Naive thymus-derived CD8-positive, alpha-beta T cell (primary cell): ENCODE results near the gene ZNF700. TPM values are rescaled to one million over a fixed set of nuclear protein-coding genes. Genes with fewer than 3 reads are reported as not detected.
"Not testable (repeated sequence)": the region's sequence is repeated elsewhere in the genome, so short reads cannot be mapped to it uniquely, and the experiment has no call there.

Experiments used
- ATAC-seq, 2 donors: fragments of 150-1000 bp; cut with Tn5 transposase in 1 of 2; sonication (Bioruptor Pico), chemical (Tn5 transposase) in 1 of 2; 1 replicate in 1 of 2; 2 replicates in 1 of 2; pipeline ENCODE4 v1.10.0; 2021; ENCODE audit warnings: mild to moderate bottlenecking in 2 of 2, moderate library complexity in 2 of 2
- POLR2A ChIA-PET: fragments of 350-600 bp; sonication (Branson Sonifier 250); formaldehyde crosslinking; loops from one replicate; lab custom pipeline; 2021; ENCODE audit warnings: antibody characterized with exemption; lab: Charles Lee
- DNase-seq, 10 donors: peaks; one replicate each; pipeline versions ENCODE4 v3.0.0 to v3.0.0-alpha.2; 2020 to 2022
- H3K27ac Mint-ChIP-seq, 10 donors: one replicate each; pipeline ENCODE4 v1.8.0; 2020 to 2022; ENCODE audit warnings: mild to moderate bottlenecking in 10 of 10, mixed read lengths in 10 of 10, moderate library complexity in 4 of 10, inconsistent platforms in 1 of 10
- H3K27me3 Mint-ChIP-seq, 5 donors: one replicate each; pipeline ENCODE4 v1.8.0; 2021 to 2022; ENCODE audit warnings: mixed read lengths in 5 of 5
- H3K36me3 Mint-ChIP-seq, 3 donors: one replicate each; pipeline ENCODE4 v1.8.0; 2020 to 2022; ENCODE audit warnings: mixed read lengths in 3 of 3, mild to moderate bottlenecking in 2 of 3, inconsistent platforms in 1 of 3
- H3K4me1 Mint-ChIP-seq, 4 donors: one replicate each; pipeline ENCODE4 v1.8.0; 2021 to 2022; ENCODE audit warnings: mixed read lengths in 4 of 4
- H3K4me3 Mint-ChIP-seq, 10 donors: one replicate each; pipeline ENCODE4 v1.8.0; 2020 to 2022; ENCODE audit warnings: mild to moderate bottlenecking in 10 of 10, mixed read lengths in 10 of 10, moderate library complexity in 6 of 10, inconsistent platforms in 1 of 10
- H3K9me3 Mint-ChIP-seq, 9 donors: one replicate each; pipeline ENCODE4 v1.8.0; 2020 to 2022; ENCODE audit warnings: mixed read lengths in 9 of 9, mild to moderate bottlenecking in 3 of 9, inconsistent platforms in 1 of 9, moderate library complexity in 1 of 9
- polyA plus RNA-seq, 3 donors: library from polyadenylated mRNA; unstranded; fragments of 300-500 nt; fragmentation: Illumina TruSeq; gene quantifications; one replicate each; pipeline ENCODE4 v1.2.3, GENCODE V29; 2021
- total RNA-seq, 8 experiments: library from RNA in 2 of 8; stranded (reverse) in 2 of 8; gene quantifications; one replicate each; pipeline ENCODE4 v1.2.3 and lab custom pipeline; 2021 to 2026

Gene ZNF700
- total and polyA plus RNA-seq, 5 experiments from 2014 or later = 1.1 to 24.0 (median 2.9) TPM

DNA sequence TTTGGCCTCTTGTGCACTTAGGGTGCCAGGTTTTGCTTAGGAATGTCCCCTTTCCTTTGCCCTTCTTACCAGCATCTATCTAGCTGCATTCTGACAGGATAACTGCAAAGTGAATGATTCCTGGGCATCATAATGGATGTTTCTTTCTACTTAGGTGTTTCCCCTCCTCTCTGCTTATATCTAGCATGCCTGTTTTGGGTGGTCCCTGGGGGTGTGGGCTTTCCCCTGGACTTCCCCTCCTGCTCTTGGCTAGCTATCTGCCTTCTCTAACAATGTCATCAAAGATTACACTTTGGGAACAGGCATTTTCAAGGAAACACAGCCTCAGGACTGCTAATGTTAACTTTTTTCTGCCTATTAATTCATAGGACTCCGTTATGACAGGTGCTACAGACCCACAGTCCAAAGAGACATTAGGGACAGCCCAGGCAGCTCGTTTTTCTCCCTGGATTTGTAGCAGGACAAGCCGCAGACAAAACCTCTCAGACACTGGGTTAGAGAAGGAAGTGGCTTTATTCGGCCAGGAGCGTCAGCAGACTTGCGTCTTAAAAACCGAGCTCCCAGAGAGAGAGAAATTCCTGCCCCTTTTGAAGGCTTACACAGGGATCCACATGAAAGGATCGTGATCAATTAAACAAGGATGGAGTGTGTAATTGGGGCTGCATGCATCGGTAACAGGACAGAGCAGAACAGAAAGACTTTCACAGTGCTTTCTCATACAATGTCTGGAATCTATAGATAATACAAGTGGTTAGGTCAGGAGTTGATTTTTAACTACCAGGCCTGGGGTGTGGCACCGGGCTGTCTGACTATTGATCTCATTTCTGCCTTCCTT is 17.3 kb downstream of the ZNF700 start:
- no peaks in the 10 kb centered on the region for H3K27me3 Mint-ChIP-seq
- no peak for ATAC-seq
- no peak for DNase-seq
- H3K36me3 Mint-ChIP-seq = peaks cover 55 to 90% (median 84%) of the 10 kb centered on the region in 3 donors
- peak overlapping the region in 1 of 10 donors; percentile 58 for H3K27ac Mint-ChIP-seq
- H3K4me1 Mint-ChIP-seq = peaks cover 0 to 3% (median 1%) of the 10 kb centered on the region in 4 donors
- H3K9me3 Mint-ChIP-seq = peaks cover 0 to 93% (median 29%) of the 10 kb centered on the region in 9 donors
- POLR2A ChIA-PET = no interaction called here
- peak overlapping the region in 1 of 10 donors; percentile 38 for H3K4me3 Mint-ChIP-seq

- ATAC-seq = no peak
- Mint-ChIP-seq H3K27ac (no peak overlapping the region), H3K27me3 (no peaks in the 10 kb centered on the region), H3K4me3 (no peak overlapping the region), H3K9me3 (peaks cover 0 to 93% (median 31%) of the 10 kb centered on the region in 9 donors), H3K4me1 (peaks cover 0 to 3% (median 1%) of the 10 kb centered on the region in 4 donors), H3K36me3 (peaks cover 61 to 91% (median 85%) of the 10 kb centered on the region in 3 donors)
- peak in 1 of 10 donors; percentile 22 for DNase-seq
- POLR2A ChIA-PET = no interaction called here
Observed at GRCh38 chr19:11942843-11943108, 17.9 kb downstream of the ZNF700 start.

- POLR2A ChIA-PET = no interaction called here
- H3K9me3 Mint-ChIP-seq = peaks cover 0 to 98% (median 42%) of the 10 kb centered on the region in 9 donors
Observed at GRCh38 chr19:11944656-11945055, 19.7 kb downstream of the ZNF700 start.

DNA sequence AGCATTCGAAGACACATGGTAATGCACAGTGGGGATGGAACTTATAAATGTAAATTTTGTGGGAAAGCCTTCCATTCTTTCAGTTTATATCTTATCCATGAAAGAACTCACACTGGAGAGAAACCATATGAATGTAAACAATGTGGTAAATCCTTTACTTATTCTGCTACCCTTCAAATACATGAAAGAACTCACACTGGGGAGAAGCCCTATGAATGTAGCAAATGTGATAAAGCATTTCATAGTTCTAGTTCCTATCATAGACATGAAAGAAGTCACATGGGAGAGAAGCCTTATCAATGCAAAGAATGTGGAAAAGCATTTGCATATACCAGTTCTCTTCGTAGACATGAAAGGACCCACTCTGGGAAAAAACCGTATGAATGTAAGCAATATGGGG is 23.7 kb downstream of the ZNF700 start:
- Mint-ChIP-seq H3K27ac (no peak overlapping the region), H3K4me3 (no peak overlapping the region), H3K4me1 (no peaks in the 10 kb centered on the region), H3K9me3 (peaks cover 0 to 100% (median 42%) of the 10 kb centered on the region in 9 donors), H3K36me3 (peaks cover 72 to 92% (median 82%) of the 10 kb centered on the region in 3 donors), H3K27me3 (no peaks in the 10 kb centered on the region)
- POLR2A ChIA-PET = no interaction called here
- ATAC-seq (no peak), DNase-seq (no peak)

More at GRCh38 chr19:11944656-11945055, 19.7 kb downstream of the ZNF700 start:
- Mint-ChIP-seq H3K27me3 (no peaks in the 10 kb centered on the region), H3K4me3 (no peak overlapping the region), H3K36me3 (peaks cover 78 to 95% (median 93%) of the 10 kb centered on the region in 3 donors), H3K4me1 (no peaks in the 10 kb centered on the region), H3K27ac (no peak overlapping the region)
- DNase-seq = no peak
- no peak for ATAC-seq

- POLR2A ChIA-PET = no interaction called here
- DNase-seq = peak in 2 of 10 donors; percentile 13 to 25
- no peak overlapping the region for H3K4me3 Mint-ChIP-seq
- peak overlapping the region in 2 of 10 donors; percentile 29 to 32 for H3K27ac Mint-ChIP-seq
- peaks cover 0 to 100% (median 40%) of the 10 kb centered on the region in 9 donors for H3K9me3 Mint-ChIP-seq
- no peaks in the 10 kb centered on the region for H3K4me1 Mint-ChIP-seq
- no peak for ATAC-seq
- H3K36me3 Mint-ChIP-seq = peaks cover 66 to 90% (median 82%) of the 10 kb centered on the region in 3 donors
- H3K27me3 Mint-ChIP-seq = no peaks in the 10 kb centered on the region
Observed at GRCh38 chr19:11949201-11949600, 24.3 kb downstream of the ZNF700 start.

- H3K27me3 Mint-ChIP-seq, ATAC-seq, DNase-seq, H3K27ac Mint-ChIP-seq, H3K4me1 Mint-ChIP-seq, POLR2A ChIA-PET: not testable (repeated sequence)
- H3K36me3 Mint-ChIP-seq = peaks cover 62 to 86% (median 80%) of the 10 kb centered on the region in 3 donors
- peak overlapping the region in 1 of 10 donors; percentile 13 for H3K4me3 Mint-ChIP-seq
- H3K9me3 Mint-ChIP-seq = peaks cover 0 to 100% (median 37%) of the 10 kb centered on the region in 9 donors
Observed at GRCh38 chr19:11949614-11950080, 24.7 kb downstream of the ZNF700 start.

DNA sequence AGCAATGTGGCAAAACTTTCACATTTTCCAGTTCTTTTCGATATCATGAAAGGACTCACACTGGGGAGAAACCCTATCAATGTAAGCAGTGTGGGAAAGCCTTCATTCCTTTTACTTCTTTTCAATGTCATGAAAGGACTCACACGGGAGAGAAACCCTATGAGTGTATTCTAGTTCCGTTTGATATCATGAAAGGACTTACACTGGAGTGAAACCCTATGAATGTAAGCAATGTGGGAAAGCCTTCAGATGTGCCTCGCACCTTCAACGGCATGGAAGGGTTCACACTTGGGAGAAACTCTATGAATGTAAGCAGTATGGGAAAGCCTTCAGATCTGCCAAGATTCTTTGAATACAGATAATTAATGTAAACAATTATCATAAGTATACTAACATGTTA is 25.4 kb downstream of the ZNF700 start:
- no peak for DNase-seq
- Mint-ChIP-seq H3K9me3 (peaks cover under 1 to 100% (median 38%) of the 10 kb centered on the region in 9 donors), H3K27me3 (no peaks in the 10 kb centered on the region), H3K4me1 (no peaks in the 10 kb centered on the region), H3K36me3 (peaks cover 57 to 82% (median 75%) of the 10 kb centered on the region in 3 donors), H3K4me3 (no peak overlapping the region), H3K27ac (no peak overlapping the region)
- POLR2A ChIA-PET = interaction anchor here (0.7 kb wide), 1 partner anchor 442 kb away, joined by 4 read pairs; no protein-coding TSS in a partner anchor
- no peak for ATAC-seq

DNA sequence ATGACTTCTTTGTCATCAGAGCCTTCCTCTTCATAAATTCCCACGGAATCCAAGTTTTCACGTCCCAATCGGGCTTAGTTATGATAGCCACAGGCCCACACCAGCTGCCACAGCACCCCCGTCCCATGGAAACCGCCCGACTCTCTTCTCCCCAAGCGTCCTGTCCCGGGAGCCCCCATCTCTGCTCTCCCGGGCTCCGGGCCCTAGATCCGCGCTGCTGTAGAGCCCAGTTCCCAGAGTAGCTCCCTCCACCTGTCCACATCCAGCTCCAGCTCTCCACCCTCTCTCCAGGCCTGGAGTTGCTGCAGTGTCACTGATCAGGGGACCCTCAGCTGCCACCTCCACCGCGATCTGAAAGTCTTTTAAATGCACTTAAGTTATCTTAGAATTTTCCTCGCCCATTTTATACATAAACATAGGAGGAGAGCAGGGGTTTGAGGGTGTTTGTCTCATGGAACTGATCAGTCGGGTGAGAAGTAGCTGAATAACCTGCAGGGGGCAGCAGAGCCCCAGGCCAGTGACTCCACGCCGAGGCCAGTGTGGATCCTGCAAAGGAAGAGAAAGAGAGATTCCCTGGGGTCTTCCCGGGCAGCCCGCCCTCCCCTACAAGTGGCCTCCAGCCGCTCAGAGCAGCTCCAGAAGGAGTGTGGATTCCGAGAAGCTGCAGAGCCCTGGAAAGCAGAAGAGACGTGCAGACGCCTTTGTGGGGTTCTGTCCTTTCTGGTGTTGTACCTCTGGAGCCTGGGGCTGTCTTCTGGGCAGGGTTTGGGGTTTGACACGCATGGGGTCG is 38.9 kb downstream of the ZNF700 start:
- POLR2A ChIA-PET = interaction anchor here (0.7 to 3.1 kb wide), 9 partner anchors 10 to 405 kb away, joined by 3 to 76 read pairs (median 4); partner anchors contain the start of genes ZNF136, ZNF20, ZNF69 and ZNF700
- H3K27me3 Mint-ChIP-seq = no peaks in the 10 kb centered on the region

GRCh38 chr19:11964496-11964857 is 39.6 kb downstream of the ZNF700 start:
- DNase-seq (no peak), ATAC-seq (peak in 1 of 2 donors; percentile 4)
- H3K4me1 Mint-ChIP-seq = peaks cover 16 to 30% (median 29%) of the 10 kb centered on the region in 4 donors
- peaks cover 0 to 6% (median 0%) of the 10 kb centered on the region in 9 donors for H3K9me3 Mint-ChIP-seq
- H3K27ac Mint-ChIP-seq = peak overlapping the region; percentile 78 to 99 (median 96)
- H3K4me3 Mint-ChIP-seq = peak overlapping the region; percentile 90 to 99 (median 96)
- peaks cover 0 to 9% (median 4%) of the 10 kb centered on the region in 3 donors for H3K36me3 Mint-ChIP-seq
- H3K27me3 Mint-ChIP-seq = no peaks in the 10 kb centered on the region
- POLR2A ChIA-PET = interaction anchor here (0.6 to 3.1 kb wide), 13 partner anchors 10 to 199 kb away, joined by 3 to 76 read pairs (median 4); partner anchors contain the start of genes ZNF136, ZNF20, ZNF69 and ZNF700

More for the DNA sequence above, 38.9 kb downstream of the ZNF700 start:
- Mint-ChIP-seq H3K4me3 (peak overlapping the region; percentile 90 to 99 (median 96)), H3K9me3 (peaks cover 0 to 7% (median 0%) of the 10 kb centered on the region in 9 donors), H3K27ac (peak overlapping the region; percentile 78 to 99 (median 96)), H3K36me3 (peaks cover 0 to 11% (median 7%) of the 10 kb centered on the region in 3 donors), H3K4me1 (peaks cover 16 to 30% (median 29%) of the 10 kb centered on the region in 4 donors)
- DNase-seq = peak; percentile 58 to 86 (median 72)
- ATAC-seq = peak; percentile 43

- Mint-ChIP-seq H3K36me3 (peaks cover 0 to 9% (median 0%) of the 10 kb centered on the region in 3 donors), H3K27me3 (no peaks in the 10 kb centered on the region), H3K27ac (peak within 1 kb of the TSS; percentile 78 to 99 (median 96)), H3K4me1 (peaks cover 16 to 31% (median 29%) of the 10 kb centered on the region in 4 donors), H3K4me3 (peak within 1 kb of the TSS; percentile 90 to 99 (median 96)), H3K9me3 (peaks cover 0 to 3% (median 0%) of the 10 kb centered on the region in 9 donors)
- POLR2A ChIA-PET = interaction anchor here (0.5 to 3.1 kb wide), 16 partner anchors 10 to 198 kb away, joined by 3 to 76 read pairs (median 4); partner anchors contain the start of genes ZNF136, ZNF20 and ZNF700
- peak; percentile 72 to 95 (median 86) for DNase-seq
- peak; percentile 91 for ATAC-seq
Observed at GRCh38 chr19:11964858-11965645, 40.1 kb downstream of the ZNF700 start, which contains the start of gene ZNF763. Gene ZNF763 (plus strand): TSS chr19:11965040. CDS start chr19:11965209, 169 bp downstream.

DNA sequence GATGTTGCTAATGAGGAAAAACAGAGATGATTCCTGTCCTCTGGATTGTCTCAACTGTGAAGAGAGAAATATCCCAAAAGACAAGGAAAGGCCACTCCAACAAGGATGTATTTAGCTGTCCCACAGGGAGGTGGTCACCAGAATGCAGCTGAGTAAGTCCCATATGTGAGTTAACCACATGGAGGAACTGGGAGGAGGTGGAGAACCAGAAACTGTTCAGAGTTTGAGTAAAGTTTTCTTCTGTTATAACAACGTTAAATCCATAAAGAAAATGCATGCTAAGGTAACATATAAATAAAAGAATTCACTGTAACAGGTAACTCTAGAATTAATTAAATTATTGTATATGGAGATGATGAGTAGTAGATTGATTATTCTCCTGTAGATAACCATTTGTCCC is 45.3 kb downstream of the ZNF700 start:
- Mint-ChIP-seq H3K9me3 (peaks cover 0 to 14% (median 6%) of the 10 kb centered on the region in 9 donors), H3K4me3 (no peak overlapping the region), H3K27me3 (no peaks in the 10 kb centered on the region), H3K27ac (peak overlapping the region in 1 of 10 donors; percentile 29), H3K36me3 (peaks cover 3 to 30% (median 8%) of the 10 kb centered on the region in 3 donors), H3K4me1 (peaks cover 6 to 23% (median 14%) of the 10 kb centered on the region in 4 donors)
- ATAC-seq = no peak
- DNase-seq = no peak
- POLR2A ChIA-PET = no interaction called here
